Subcutaneous adipose tissue (tissue), 4 donors: Measurements from ENCODE around the gene MX2. TPM values are rescaled to one million over a fixed set of nuclear protein-coding genes. Genes with fewer than 3 reads are reported as not detected.

Experiments
- CTCF ChIP-seq: fragments of 450-650 bp; IDR thresholded peaks from one replicate; pipeline ENCODE4 v1.5.1; 2016; ENCODE audit warnings: low read depth, mild to moderate bottlenecking, control low read depth, antibody characterized with exemption, moderate library complexity
- total RNA-seq, 4 donors: library from RNA; depleted of rRNA; stranded (reverse); fragments of >200 nt; gene quantifications; one replicate each; pipeline ENCODE4 v1.1.0, GENCODE V29; 2016

Gene MX2
- total RNA-seq, 4 donors from 2014 or later = 16.4 to 31.3 (median 28.5) TPM

GRCh38 chr21:41397471-41397891 is 35.7 kb downstream of the MX2 start:
- TF ChIP-seq CTCF = no peak

DNA sequence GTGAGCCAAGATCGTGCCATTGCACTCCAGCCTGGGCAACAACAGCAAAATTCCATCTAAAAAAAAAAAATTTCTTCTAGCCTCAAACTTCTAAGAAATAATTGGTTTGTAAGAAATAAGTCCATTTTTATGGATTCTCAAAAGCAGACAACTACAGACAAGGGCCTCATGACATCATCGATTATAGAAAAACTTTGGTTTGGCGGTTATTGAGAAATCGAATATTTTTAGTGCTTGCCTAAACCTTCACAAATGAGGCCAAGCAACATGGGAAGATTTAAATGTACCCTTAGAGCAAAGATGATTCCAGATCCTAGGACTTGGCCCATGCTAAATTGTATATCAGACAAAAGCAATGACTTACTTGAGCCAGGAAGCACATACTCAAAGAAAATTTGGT is 36.4 kb downstream of the MX2 start:
- TF ChIP-seq CTCF = no peak

DNA sequence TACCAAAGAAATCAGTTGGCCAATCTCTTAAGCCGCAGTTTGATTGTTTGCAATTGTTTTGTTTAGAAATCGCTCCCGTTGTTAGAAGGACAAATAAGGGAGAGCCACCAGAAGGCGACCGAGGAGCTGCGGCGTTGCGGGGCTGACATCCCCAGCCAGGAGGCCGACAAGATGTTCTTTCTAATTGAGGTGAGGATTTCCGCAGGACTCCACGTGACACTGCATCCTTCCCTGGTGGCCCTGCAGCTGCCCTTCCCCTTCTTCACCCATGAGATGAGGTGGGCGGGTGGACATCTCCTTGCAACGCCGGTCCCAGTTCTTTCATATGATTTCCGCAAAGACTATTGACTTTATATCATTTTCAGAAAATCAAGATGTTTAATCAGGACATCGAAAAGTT is 37.0 kb downstream of the MX2 start:
- TF ChIP-seq CTCF = no peak

- no peak for TF ChIP-seq CTCF
Measured at GRCh38 chr21:41399246-41399800, 37.5 kb downstream of the MX2 start.

DNA sequence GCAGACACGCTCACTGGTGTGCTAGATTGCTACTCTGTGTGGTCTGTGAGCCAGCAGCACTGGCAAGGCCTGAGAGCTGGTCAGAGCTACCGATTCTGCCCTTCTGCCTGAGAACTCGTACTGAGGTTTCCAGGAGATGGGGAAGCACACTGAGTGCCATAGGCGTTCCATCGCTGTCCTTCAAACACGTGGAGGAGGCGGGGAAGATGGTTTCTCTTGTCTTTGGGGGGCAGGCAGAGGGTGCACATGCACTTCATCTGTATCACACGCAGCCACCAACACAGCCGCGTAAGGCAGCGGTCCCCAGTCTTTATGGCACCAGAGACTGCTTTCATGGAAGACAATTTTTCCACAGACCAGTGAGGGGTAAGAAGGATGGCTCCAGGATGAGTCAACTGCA is 40.4 kb downstream of the MX2 start:
- no peak for TF ChIP-seq CTCF

- TF ChIP-seq CTCF = no peak
Measured at GRCh38 chr21:41402796-41403195, 41.0 kb downstream of the MX2 start.

GRCh38 chr21:41403331-41403730 is 41.5 kb downstream of the MX2 start:
- no peak for TF ChIP-seq CTCF
